GM19193 (cell line): Measurements from ENCODE around the gene NACC1.
A peak's percentile ranks its signal among the peaks of the same experiment; 100 is the strongest.

ENCODE experiments used
- POLR2A ChIP-seq: IDR thresholded peaks from 4 replicates; pipeline ENCODE4 v1.6.1; 2011; ENCODE audit not compliant: insufficient read depth, insufficient read length; ENCODE audit errors: extremely low read depth

Gene NACC1

GRCh38 chr19:13094106-13094504 lies 24.0 kb upstream of the NACC1 start:
- no peak for TF ChIP-seq POLR2A

GRCh38 chr19:13094771-13095392 lies 23.2 kb upstream of the NACC1 start:
- TF ChIP-seq POLR2A: no peak

- no peak for TF ChIP-seq POLR2A
Measured at GRCh38 chr19:13095393-13095784, 22.7 kb upstream of the NACC1 start.

- TF ChIP-seq POLR2A: peak; percentile 28
Measured at GRCh38 chr19:13095934-13096927, 21.8 kb upstream of the NACC1 start.

GRCh38 chr19:13097033-13097462 lies 21.0 kb upstream of the NACC1 start:
- no peak for TF ChIP-seq POLR2A

GRCh38 chr19:13097463-13098258 lies 20.4 kb upstream of the NACC1 start:
- no peak for TF ChIP-seq POLR2A

GRCh38 chr19:13098277-13099072 lies 19.6 kb upstream of the NACC1 start:
- no peak for TF ChIP-seq POLR2A

GRCh38 chr19:13099073-13099999 lies 18.7 kb upstream of the NACC1 start:
- peak; percentile 59 for TF ChIP-seq POLR2A

GRCh38 chr19:13100031-13100588 lies 18.0 kb upstream of the NACC1 start:
- no peak for TF ChIP-seq POLR2A

- TF ChIP-seq POLR2A: no peak
Measured at GRCh38 chr19:13100841-13101589, 17.0 kb upstream of the NACC1 start.

GRCh38 chr19:13101590-13102415 lies 16.3 kb upstream of the NACC1 start:
- no peak for TF ChIP-seq POLR2A

- no peak for TF ChIP-seq POLR2A
Measured at GRCh38 chr19:13102416-13102665, 15.7 kb upstream of the NACC1 start.
